K562 (cell line): ENCODE results near the gene SLC26A8. TPM values are rescaled to one million over a fixed set of nuclear protein-coding genes. Genes with fewer than 3 reads are reported as not detected.
A peak's percentile ranks its signal among the peaks of the same experiment; 100 is the strongest.

ENCODE experiments used
- CCNT2 ChIP-seq: IDR thresholded peaks from 2 replicates; pipeline ENCODE4 v1.6.1; 2011; ENCODE audit warnings: borderline replicate concordance, low read depth, mild to moderate bottlenecking, moderate library complexity, mixed read lengths, low read length; ENCODE audit not compliant: insufficient read length; ENCODE audit errors: extremely low read depth
- ELF4 ChIP-seq: fragments of 450-650 bp; formaldehyde crosslinking; IDR thresholded peaks from 2 replicates; pipeline ENCODE4 v1.4.0; 2022; ENCODE audit warnings: missing genetic modification characterization
- EP300 ChIP-seq: IDR thresholded peaks from 2 replicates; pipeline ENCODE4 v1.6.1; 2012; ENCODE audit warnings: low read length, improper control_type of control experiment
- GTF2A2 ChIP-seq: IDR thresholded peaks from 2 replicates; pipeline ENCODE4 v1.6.1; 2016; ENCODE audit warnings: mild to moderate bottlenecking, missing genetic modification characterization, missing compliant biosample characterization
- HMGXB4 ChIP-seq: sonication (generic); formaldehyde crosslinking; IDR thresholded peaks from 2 replicates; pipeline ENCODE4 v1.8.1; 2023; ENCODE audit warnings: mild to moderate bottlenecking, missing genetic modification reagents
- MEIS2 ChIP-seq: fragments of 450-650 bp; IDR thresholded peaks from 2 replicates; pipeline ENCODE4 v1.6.1; 2014; ENCODE audit warnings: mild to moderate bottlenecking; ENCODE audit not compliant: partially characterized antibody
- NFXL1 ChIP-seq: fragments of 450-650 bp; formaldehyde crosslinking; IDR thresholded peaks from 2 replicates; pipeline ENCODE4 v1.4.0; 2021; ENCODE audit warnings: mild to moderate bottlenecking
- NR2F6 ChIP-seq: fragments of 450-650 bp; formaldehyde crosslinking; IDR thresholded peaks from 2 replicates; pipeline ENCODE4 v1.4.0; 2020; ENCODE audit warnings: mild to moderate bottlenecking
- PRPF4 ChIP-seq: fragments of 200-400 bp; formaldehyde crosslinking; IDR thresholded peaks from one replicate; pipeline ENCODE4 v1.6.1; 2017; ENCODE audit warnings: low read length, low read depth, mild to moderate bottlenecking; ENCODE audit not compliant: insufficient read depth, poor library complexity, severe bottlenecking
- RBM25 ChIP-seq: fragments of 200-400 bp; formaldehyde crosslinking; IDR thresholded peaks from 2 replicates; pipeline ENCODE4 v1.6.1; 2018; ENCODE audit warnings: low read length, low read depth, moderate library complexity; ENCODE audit not compliant: severe bottlenecking
- TCF15 ChIP-seq: fragments of 250-450 bp; sonication (Bioruptor Pico); IDR thresholded peaks from 2 replicates; pipeline ENCODE4 v1.8.0; 2022; ENCODE audit warnings: moderate library complexity, mild to moderate bottlenecking, inconsistent platforms
- TFAM ChIP-seq: fragments of 250-450 bp; sonication (Bioruptor Pico); conservative IDR thresholded peaks from 2 replicates; pipeline ENCODE4 v1.5.0; 2021; ENCODE audit warnings: mild to moderate bottlenecking, moderate library complexity
- ZNF24 ChIP-seq: fragments of 450-650 bp; IDR thresholded peaks from 2 replicates; pipeline ENCODE4 v1.6.1; 2016
- ZNF347 ChIP-seq: fragments of 450-650 bp; formaldehyde crosslinking; IDR thresholded peaks from 2 replicates; pipeline ENCODE4 v1.4.0; 2020; ENCODE audit warnings: low read depth, mild to moderate bottlenecking, moderate library complexity
- ZNF395 ChIP-seq: fragments of 200-800 bp; sonication (Bioruptor generic); IDR thresholded peaks from 2 replicates; pipeline ENCODE4 v1.6.1; 2017; ENCODE audit warnings: missing genetic modification characterization, missing compliant biosample characterization
- ZNF408 ChIP-seq: fragments of 250-450 bp; sonication (Bioruptor Pico); IDR thresholded peaks from 2 replicates; pipeline ENCODE4 v1.4.0; 2020; ENCODE audit warnings: low read depth, mild to moderate bottlenecking, moderate library complexity
- ZNF41 ChIP-seq: fragments of 250-450 bp; sonication (Bioruptor Pico); conservative IDR thresholded peaks from 2 replicates; pipeline ENCODE4 v1.4.0; 2020; ENCODE audit warnings: mild to moderate bottlenecking
- ZSCAN29 ChIP-seq: fragments of 450-650 bp; IDR thresholded peaks from 2 replicates; pipeline ENCODE4 v1.6.1; 2017
- polyA plus RNA-seq, 8 experiments: library from polyadenylated mRNA; depleted of rRNA in 4 of 8; stranded (reverse) in 5 of 8; unstranded in 3 of 8; fragments of >200 nt; fragmentation: Nextera tagmentation in 2 of 8; fragmentation: Illumina TruSeq in 1 of 8; extraction: Ambion mirVana in 2 of 8; extraction: Trizol in 1 of 8; gene quantifications; 2 replicates each; pipeline versions ENCODE4 v1.2.1 to v1.2.3, GENCODE V29; 2011 to 2014; ENCODE audit warnings: inconsistent platforms in 1 of 8, missing spikeins in 1 of 8
- total RNA-seq, 7 experiments: library from RNA; depleted of rRNA in 6 of 7; stranded (reverse); fragments of >200 nt in 6 of 7; fragmentation: Illumina TruSeq in 2 of 7; extraction: Trizol in 2 of 7; gene quantifications; 2 replicates each; pipeline versions ENCODE4 v1.2.1 to v1.2.3, GENCODE V29; 2011 to 2021; ENCODE audit warnings: low replicate concordance in 1 of 7
- TF ChIP-seq, protein P1 (sequence below): fragments of 450-650 bp; IDR thresholded peaks from 2 replicates; pipeline ENCODE4 v1.7.0; 2016; ENCODE audit warnings: borderline replicate concordance
- TF ChIP-seq, protein P2 (sequence below): fragments of 150-350 bp; IDR thresholded peaks from 2 replicates; pipeline ENCODE4 v1.6.1; 2014; ENCODE audit warnings: low read depth, mild to moderate bottlenecking, low read length, borderline replicate concordance

Gene SLC26A8
- total and polyA plus RNA-seq, 9 of the 15 experiments (the other 6 are each of a cell fraction or from before 2014, with no cell fraction given), result not detected

GRCh38 chr6:36028088-36028876 lies 3.8 kb upstream of the SLC26A8 start (continued):
- TF ChIP-seq NR2F6 (CRISPR knock-in tag) (no peak), ZNF347 (CRISPR knock-in tag) (no peak), ELF4 (CRISPR knock-in tag) (no peak), ZSCAN29 (no peak), ZNF395 (CRISPR knock-in tag) (no peak), ZNF408 (CRISPR knock-in tag) (no peak), ZNF24 (no peak), ZNF41 (CRISPR knock-in tag) (no peak), TFAM (CRISPR knock-in tag) (no peak), GTF2A2 (tag) (no peak), TCF15 (CRISPR knock-in tag) (no peak), HMGXB4 (CRISPR knock-in tag) (no peak), PRPF4 (no peak), NFXL1 (no peak), MEIS2 (no peak), EP300 (no peak), RBM25 (no peak), CCNT2 (peak; percentile 4)
- TF ChIP-seq, protein P1, sequence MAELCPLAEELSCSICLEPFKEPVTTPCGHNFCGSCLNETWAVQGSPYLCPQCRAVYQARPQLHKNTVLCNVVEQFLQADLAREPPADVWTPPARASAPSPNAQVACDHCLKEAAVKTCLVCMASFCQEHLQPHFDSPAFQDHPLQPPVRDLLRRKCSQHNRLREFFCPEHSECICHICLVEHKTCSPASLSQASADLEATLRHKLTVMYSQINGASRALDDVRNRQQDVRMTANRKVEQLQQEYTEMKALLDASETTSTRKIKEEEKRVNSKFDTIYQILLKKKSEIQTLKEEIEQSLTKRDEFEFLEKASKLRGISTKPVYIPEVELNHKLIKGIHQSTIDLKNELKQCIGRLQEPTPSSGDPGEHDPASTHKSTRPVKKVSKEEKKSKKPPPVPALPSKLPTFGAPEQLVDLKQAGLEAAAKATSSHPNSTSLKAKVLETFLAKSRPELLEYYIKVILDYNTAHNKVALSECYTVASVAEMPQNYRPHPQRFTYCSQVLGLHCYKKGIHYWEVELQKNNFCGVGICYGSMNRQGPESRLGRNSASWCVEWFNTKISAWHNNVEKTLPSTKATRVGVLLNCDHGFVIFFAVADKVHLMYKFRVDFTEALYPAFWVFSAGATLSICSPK, result no peak
- TF ChIP-seq, protein P2, sequence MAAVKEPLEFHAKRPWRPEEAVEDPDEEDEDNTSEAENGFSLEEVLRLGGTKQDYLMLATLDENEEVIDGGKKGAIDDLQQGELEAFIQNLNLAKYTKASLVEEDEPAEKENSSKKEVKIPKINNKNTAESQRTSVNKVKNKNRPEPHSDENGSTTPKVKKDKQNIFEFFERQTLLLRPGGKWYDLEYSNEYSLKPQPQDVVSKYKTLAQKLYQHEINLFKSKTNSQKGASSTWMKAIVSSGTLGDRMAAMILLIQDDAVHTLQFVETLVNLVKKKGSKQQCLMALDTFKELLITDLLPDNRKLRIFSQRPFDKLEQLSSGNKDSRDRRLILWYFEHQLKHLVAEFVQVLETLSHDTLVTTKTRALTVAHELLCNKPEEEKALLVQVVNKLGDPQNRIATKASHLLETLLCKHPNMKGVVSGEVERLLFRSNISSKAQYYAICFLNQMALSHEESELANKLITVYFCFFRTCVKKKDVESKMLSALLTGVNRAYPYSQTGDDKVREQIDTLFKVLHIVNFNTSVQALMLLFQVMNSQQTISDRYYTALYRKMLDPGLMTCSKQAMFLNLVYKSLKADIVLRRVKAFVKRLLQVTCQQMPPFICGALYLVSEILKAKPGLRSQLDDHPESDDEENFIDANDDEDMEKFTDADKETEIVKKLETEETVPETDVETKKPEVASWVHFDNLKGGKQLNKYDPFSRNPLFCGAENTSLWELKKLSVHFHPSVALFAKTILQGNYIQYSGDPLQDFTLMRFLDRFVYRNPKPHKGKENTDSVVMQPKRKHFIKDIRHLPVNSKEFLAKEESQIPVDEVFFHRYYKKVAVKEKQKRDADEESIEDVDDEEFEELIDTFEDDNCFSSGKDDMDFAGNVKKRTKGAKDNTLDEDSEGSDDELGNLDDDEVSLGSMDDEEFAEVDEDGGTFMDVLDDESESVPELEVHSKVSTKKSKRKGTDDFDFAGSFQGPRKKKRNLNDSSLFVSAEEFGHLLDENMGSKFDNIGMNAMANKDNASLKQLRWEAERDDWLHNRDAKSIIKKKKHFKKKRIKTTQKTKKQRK, result no peak
